Measurements from ENCODE around the gene COG5. TPM values are rescaled to one million over a fixed set of nuclear protein-coding genes. Genes with fewer than 3 reads are reported as not detected.

The COG5 gene
- total RNA-seq, 2 experiments from 2014 or later: 40.9 to 60.2 TPM

DNA sequence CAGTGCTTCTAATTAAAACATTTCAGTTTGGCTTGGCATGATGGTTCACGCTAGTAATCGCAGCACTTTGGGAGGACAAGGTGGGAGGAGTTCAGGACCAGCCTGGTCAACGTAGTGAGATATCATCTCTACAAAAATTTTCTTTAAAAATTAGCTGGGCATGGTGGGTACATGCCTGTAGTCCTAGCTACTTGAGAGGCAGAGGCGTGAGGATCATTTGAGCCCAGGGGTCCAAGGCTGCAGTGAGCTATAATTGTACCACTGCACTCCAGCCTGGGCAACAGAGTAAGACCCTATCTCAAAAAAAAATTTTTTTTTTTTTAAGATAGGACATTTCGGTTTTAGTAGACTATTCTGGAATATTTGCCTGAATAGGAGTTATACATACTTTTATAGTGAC, 382.5 kb downstream of the COG5 start:
- no peaks in the 10 kb centered on the region for H3K9me2 ChIP-seq (ENCODE audit: insufficient read depth, low read length)
- H3K36me3 ChIP-seq (ENCODE audit: insufficient read depth, low read length): peaks cover 40% of the 10 kb centered on the region
- H3K4me1 ChIP-seq (ENCODE audit: insufficient read depth, low read length, poor library complexity, severe bottlenecking): no peaks in the 10 kb centered on the region
- no peak overlapping the region for H3K4me3 ChIP-seq (ENCODE audit: low read depth, low read length, poor library complexity, severe bottlenecking)
- no peak overlapping the region for H2AFZ ChIP-seq (ENCODE audit: low read length)
- no TSS peak for BruUV-seq (replicated peaks)
- no peak overlapping the region for H3K4me2 ChIP-seq (ENCODE audit: low read length)
- TF ChIP-seq, protein P1, sequence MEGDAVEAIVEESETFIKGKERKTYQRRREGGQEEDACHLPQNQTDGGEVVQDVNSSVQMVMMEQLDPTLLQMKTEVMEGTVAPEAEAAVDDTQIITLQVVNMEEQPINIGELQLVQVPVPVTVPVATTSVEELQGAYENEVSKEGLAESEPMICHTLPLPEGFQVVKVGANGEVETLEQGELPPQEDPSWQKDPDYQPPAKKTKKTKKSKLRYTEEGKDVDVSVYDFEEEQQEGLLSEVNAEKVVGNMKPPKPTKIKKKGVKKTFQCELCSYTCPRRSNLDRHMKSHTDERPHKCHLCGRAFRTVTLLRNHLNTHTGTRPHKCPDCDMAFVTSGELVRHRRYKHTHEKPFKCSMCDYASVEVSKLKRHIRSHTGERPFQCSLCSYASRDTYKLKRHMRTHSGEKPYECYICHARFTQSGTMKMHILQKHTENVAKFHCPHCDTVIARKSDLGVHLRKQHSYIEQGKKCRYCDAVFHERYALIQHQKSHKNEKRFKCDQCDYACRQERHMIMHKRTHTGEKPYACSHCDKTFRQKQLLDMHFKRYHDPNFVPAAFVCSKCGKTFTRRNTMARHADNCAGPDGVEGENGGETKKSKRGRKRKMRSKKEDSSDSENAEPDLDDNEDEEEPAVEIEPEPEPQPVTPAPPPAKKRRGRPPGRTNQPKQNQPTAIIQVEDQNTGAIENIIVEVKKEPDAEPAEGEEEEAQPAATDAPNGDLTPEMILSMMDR (conservative IDR thresholded peaks at IDR 0.05; ENCODE audit: low read length): no peak
- TF ChIP-seq EZH2phosphoT487 (IDR thresholded peaks at IDR 0.05; ENCODE audit: borderline replicate concordance, low read depth, low read length): no peak
- H3K27ac ChIP-seq (ENCODE audit: low read depth, low read length, poor library complexity, severe bottlenecking): no peak overlapping the region
- no peaks in the 10 kb centered on the region; the same call in 1 of the 2 replicates for H3K79me2 ChIP-seq (ENCODE audit: insufficient read depth, low read depth, low read length)
- intact Hi-C loops (cut with micrococcal nuclease; ENCODE audit: unreplicated experiment): no loop called here
- ChIA-PET POLR2A (interaction anchor here (0.6 to 2.3 kb wide), 7 partner anchors 8 to 384 kb away, joined by 3 to 9 read pairs (median 3); partner anchors contain the start of gene HBP1), CTCF (ENCODE audit: unreplicated experiment) (no interaction called here)
- H3K9me3 ChIP-seq (ENCODE audit: low read length): no peaks in the 10 kb centered on the region
- no peak for DNase-seq (ENCODE audit: low spot score)
- H4K20me1 ChIP-seq (ENCODE audit: insufficient read depth, low read length): peaks cover 5% of the 10 kb centered on the region; the same call in 1 of the 2 replicates

DNA sequence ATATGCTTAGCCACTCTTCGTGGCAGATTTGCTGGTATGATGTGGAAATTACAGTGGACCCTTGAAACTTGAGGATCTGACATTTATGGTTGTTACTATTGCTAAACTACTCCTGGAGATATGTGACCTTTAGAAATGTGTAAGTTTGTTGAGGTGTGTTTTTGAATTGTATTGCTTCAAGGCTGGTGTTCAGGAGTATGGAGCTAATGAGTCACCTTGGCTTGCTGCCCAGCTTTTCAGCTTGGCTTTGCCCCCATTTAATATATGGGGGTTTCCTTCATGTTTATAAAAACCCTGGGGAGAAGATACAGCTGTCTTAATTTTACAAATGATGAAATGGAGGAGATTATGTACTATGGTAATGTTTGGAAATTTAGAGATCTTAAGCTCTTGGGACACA, 383.3 kb downstream of the COG5 start:
- Histone ChIP-seq H3K4me3 (ENCODE audit: low read depth, low read length, poor library complexity, severe bottlenecking) (no peak overlapping the region), H4K20me1 (ENCODE audit: insufficient read depth, low read length) (peaks cover 5% of the 10 kb centered on the region; the same call in 1 of the 2 replicates), H2AFZ (ENCODE audit: low read length) (no peak overlapping the region), H3K4me2 (ENCODE audit: low read length) (no peak overlapping the region), H3K27ac (ENCODE audit: low read depth, low read length, poor library complexity, severe bottlenecking) (no peak overlapping the region), H3K79me2 (ENCODE audit: insufficient read depth, low read depth, low read length) (no peaks in the 10 kb centered on the region; the same call in 1 of the 2 replicates), H3K36me3 (ENCODE audit: insufficient read depth, low read length) (peaks cover 35% of the 10 kb centered on the region), H3K9me2 (ENCODE audit: insufficient read depth, low read length) (no peaks in the 10 kb centered on the region), H3K4me1 (ENCODE audit: insufficient read depth, low read length, poor library complexity, severe bottlenecking) (no peaks in the 10 kb centered on the region), H3K9me3 (ENCODE audit: low read length) (no peaks in the 10 kb centered on the region)
- TF ChIP-seq EZH2phosphoT487 (IDR thresholded peaks at IDR 0.05; ENCODE audit: borderline replicate concordance, low read depth, low read length): no peak
- TF ChIP-seq, protein P1 (conservative IDR thresholded peaks at IDR 0.05; ENCODE audit: low read length): no peak
- intact Hi-C loops (cut with micrococcal nuclease; ENCODE audit: unreplicated experiment): no loop called here
- CTCF ChIA-PET (ENCODE audit: unreplicated experiment): no interaction called here
- DNase-seq (ENCODE audit: low spot score): no peak
- BruUV-seq (replicated peaks): no TSS peak
- POLR2A ChIA-PET: interaction anchor here (0.5 to 2.3 kb wide), 7 partner anchors 9 to 169 kb away, joined by 3 to 9 read pairs (median 3); partner anchors contain the start of gene HBP1

DNA sequence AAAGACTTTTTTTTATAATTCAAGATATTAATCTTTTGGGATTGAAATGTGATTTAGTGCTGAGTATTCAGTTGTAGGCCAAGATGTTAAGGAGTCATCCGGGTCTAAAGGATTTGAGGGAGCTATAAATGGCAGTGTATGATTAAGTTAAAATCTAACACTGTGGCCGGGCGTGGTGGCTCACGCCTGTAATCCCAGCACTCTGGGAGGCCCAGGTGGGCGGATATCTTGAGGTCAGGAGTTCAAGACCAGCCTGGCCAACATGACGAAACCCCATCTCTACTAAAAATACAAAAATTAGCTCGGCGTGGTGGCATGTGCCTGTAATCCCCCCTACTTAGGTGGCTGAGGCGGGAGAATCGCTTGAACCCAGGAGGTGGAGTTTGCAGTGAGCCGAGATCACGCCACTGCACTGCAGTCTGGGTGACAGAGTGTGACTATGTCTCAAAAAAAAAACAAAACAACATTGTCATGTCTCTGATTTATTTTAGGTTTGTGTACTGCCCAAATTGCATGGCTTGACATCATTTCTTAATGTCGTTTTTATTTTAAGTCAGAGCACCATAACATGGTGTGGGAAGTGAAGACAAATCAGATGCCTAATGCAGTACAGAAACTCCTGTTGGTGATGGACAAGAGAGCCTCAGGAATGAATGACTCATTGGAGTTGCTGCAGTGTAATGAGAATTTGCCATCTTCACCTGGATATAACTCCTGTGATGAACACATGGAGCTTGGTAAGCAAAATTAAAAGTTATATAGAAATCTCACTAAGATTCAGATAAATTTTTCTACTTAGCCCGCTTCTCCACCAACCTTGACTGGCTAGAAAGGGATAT, 384.2 kb downstream of the COG5 start:
- H3K27ac ChIP-seq (ENCODE audit: low read depth, low read length, poor library complexity, severe bottlenecking): no peak overlapping the region
- intact Hi-C loops (cut with micrococcal nuclease; ENCODE audit: unreplicated experiment): no loop called here
- no peaks in the 10 kb centered on the region; the same call in 1 of the 2 replicates for H3K79me2 ChIP-seq (ENCODE audit: insufficient read depth, low read depth, low read length)
- H3K4me3 ChIP-seq (ENCODE audit: low read depth, low read length, poor library complexity, severe bottlenecking): no peak overlapping the region
- TF ChIP-seq, protein P1 (conservative IDR thresholded peaks at IDR 0.05; ENCODE audit: low read length): no peak
- TF ChIP-seq EZH2phosphoT487 (IDR thresholded peaks at IDR 0.05; ENCODE audit: borderline replicate concordance, low read depth, low read length): no peak
- H3K36me3 ChIP-seq (ENCODE audit: insufficient read depth, low read length): peaks cover 35% of the 10 kb centered on the region
- H3K9me3 ChIP-seq (ENCODE audit: low read length): no peaks in the 10 kb centered on the region
- H2AFZ ChIP-seq (ENCODE audit: low read length): no peak overlapping the region
- BruUV-seq (replicated peaks): no TSS peak
- POLR2A ChIA-PET: interaction anchor here (0.7 to 1.3 kb wide), 3 partner anchors 10 to 29 kb away, joined by 3 to 8 read pairs (median 4); no protein-coding TSS in a partner anchor
- no peak for DNase-seq (ENCODE audit: low spot score)
- H4K20me1 ChIP-seq (ENCODE audit: insufficient read depth, low read length): peaks cover 5% of the 10 kb centered on the region; the same call in 1 of the 2 replicates
- peaks cover 3% of the 10 kb centered on the region for H3K4me1 ChIP-seq (ENCODE audit: insufficient read depth, low read length, poor library complexity, severe bottlenecking)
- CTCF ChIA-PET (ENCODE audit: unreplicated experiment): no interaction called here
- H3K4me2 ChIP-seq (ENCODE audit: low read length): no peak overlapping the region
- H3K9me2 ChIP-seq (ENCODE audit: insufficient read depth, low read length): no peaks in the 10 kb centered on the region

All from OCI-LY7 (cell line).